Renal cortical epithelial cell (primary cell): ENCODE results near the gene ZNF143. TPM values are rescaled to one million over a fixed set of nuclear protein-coding genes. Genes with fewer than 3 reads are reported as not detected.
"Not testable (repeated sequence)": the region's sequence is repeated elsewhere in the genome, so short reads cannot be mapped to it uniquely, and the experiment has no call there.

Source experiments
- DNase-seq: peaks from one replicate; pipeline ENCODE4 v3.0.0-alpha.2; 2011; ENCODE audit warnings: low read depth
- total RNA-seq: library from RNA; depleted of rRNA; stranded (reverse); fragments of >200 nt; gene quantifications from 2 replicates; pipeline ENCODE4 v1.2.3, GENCODE V29; 2014

The ZNF143 gene
- total RNA-seq, 1 donor from 2014 or later, result 40.0 TPM

- DNase-seq, result peak; percentile 51
Measured at GRCh38 chr11:9498457-9499078, 37.8 kb downstream of the ZNF143 start.

DNA sequence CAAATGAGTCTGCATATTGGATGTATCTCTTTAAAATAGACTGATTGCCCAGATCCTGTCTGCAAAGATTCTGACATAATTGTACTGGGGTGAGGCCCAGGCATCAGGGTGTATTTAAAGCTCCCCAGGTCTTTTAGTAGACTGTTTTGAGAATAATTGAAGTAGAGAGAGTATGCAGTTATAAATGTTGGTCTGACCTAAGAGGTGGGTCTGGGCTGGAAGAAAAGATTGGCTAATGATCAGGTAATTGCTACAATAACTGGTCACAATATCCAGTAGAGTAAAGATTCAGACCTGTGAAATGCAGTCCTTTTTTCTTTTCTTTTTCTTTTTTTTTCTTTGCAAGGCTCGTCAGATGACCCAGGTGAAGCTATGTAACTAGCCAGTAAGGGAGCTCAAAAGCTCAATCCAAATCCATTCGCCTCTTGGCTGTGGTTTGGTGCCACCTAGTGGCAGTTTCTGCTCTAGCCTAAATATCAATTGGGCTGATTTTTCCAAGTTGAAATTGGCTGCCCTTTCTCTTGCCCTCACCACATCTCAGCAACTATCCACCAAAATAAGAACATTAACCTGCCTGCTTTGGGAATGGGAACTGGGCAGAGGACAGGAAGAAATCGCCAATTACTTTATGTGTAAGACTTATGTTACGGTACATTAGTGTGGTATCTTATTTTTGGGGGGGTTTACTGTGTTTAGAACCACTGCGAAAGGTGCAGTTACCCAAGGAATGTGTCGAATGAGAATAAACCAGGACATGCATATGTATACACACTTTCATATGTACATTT lies 45.9 kb downstream of the ZNF143 start:
- DNase-seq, result peak; percentile 78

GRCh38 chr11:9507277-9507580 lies 46.4 kb downstream of the ZNF143 start:
- no peak for DNase-seq

GRCh38 chr11:9509041-9509440 lies 48.2 kb downstream of the ZNF143 start:
- no peak for DNase-seq

DNA sequence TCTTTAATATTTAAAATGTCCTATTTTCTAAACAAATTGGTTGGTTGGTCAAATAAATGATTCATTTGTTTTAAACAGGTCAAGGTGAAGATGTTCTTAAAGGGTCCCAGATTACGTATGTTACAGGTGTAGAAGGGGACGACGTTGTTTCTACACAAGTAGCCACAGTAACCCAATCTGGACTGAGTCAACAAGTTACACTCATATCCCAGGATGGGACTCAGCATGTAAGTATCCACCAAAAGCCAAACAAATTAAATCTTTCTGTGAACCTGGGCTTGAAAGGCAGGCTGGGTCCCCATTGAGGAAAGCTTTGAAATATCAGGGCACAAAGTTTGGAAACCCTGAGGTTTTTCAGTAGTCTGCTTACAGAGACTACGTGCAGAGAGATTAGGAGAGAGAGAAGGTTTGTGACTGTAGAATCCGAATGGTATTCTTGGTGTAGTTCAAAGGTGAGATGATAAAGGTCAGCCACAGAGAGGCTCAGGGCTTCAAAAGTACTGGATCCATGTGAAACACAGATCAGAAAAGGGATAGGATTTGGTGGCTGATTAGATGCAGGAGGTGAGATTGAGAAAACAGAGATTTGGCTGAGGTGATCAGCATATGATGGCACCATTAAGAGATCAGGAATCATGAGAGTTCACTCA lies 51.7 kb downstream of the ZNF143 start:
- DNase-seq, result no peak

DNA sequence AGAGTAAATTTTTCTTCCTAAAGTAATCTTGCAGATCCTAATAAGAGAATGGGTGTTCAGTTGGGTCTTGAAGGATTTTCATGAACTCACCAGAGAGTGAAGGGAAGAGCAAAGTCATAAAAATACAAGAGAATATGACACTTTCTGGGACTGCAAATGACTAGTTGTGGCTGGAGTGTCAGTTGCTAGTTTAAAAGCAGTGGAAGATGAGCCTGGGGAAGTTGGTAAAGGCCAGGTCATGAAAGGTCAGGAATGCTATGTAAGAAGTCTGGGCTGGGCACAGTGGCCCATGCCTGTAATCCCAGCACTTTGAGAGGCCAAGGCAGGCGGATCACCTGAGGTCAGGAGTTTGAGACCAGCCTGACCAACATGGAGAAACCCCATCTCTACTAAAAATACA lies 53.8 kb downstream of the ZNF143 start:
- not testable (repeated sequence) for DNase-seq

DNA sequence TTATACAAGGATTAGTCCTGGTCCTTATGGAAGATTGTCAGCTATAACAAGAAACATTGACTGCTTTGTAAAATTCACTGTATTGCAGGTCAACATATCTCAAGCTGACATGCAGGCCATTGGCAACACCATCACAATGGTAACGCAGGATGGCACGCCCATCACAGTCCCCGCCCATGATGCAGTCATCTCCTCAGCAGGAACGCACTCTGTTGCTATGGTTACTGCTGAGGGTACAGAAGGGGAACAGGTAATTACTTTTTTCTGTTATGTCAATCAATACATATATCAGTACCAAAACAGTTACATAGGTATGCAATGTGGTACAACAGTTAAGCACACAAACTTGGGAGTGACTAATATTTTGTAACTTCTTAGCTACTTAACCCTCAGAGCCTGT lies 55.3 kb downstream of the ZNF143 start:
- no peak for DNase-seq

DNA sequence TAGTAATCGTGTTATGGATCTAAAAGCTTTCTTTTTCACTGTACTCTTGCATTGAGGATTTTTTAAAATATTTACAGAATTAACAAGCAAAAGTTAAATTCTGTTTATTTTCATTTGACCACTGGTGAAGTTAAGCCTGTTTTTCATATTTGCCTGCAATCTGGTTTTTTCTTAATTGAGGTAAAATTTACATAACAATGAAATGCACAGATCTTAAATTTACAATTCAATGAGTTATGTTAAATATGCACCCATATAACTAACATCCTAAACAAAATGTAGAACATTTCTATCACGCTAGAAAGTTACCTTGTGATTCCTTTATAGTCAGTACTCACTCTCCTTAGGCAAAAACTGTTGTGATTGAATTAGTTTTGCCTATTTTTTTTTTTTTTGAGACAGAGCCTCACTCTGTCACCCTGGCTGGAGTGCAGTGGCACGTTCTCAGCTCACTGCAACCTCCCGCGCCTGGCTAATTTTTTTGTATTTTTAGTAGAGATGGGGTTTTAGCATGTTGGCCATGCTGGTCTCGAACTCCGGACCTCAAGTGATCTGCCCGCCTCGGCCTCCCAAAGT lies 58.1 kb downstream of the ZNF143 start:
- DNase-seq, result no peak

- no peak for DNase-seq
Measured at GRCh38 chr11:9524001-9524400, 63.2 kb downstream of the ZNF143 start.

GRCh38 chr11:9525116-9525515 lies 64.3 kb downstream of the ZNF143 start:
- DNase-seq, result peak; percentile 50

DNA sequence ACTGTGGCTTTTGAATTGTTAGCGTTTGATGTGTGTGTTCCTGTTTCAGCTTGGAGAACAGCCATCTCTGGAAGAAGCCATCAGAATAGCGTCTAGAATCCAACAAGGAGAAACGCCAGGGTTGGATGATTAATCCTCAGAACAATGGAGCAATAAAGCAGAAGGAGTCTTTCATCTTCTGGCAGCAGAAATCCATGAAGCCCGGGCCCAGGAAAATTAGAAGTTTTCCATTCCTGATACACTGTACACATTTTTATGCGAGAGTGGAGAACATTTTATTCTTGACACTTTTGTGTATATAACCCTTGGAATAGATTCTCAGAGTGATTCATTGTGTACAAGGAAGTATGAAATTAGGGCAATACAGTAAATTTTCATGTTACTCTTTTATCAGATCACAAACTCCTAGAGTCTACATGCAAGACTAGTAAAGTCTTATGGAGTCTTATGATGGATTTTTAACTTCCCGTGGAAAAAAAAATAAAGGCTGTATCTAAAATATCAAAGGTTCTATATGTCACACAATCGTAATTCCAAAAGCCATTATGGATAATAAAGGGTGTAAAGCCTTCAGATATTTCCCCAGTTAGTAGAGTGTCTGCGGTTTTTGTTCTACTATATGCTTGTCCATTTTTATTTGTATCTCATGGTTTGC lies 66.8 kb downstream of the ZNF143 start:
- peak; percentile 82 for DNase-seq

DNA sequence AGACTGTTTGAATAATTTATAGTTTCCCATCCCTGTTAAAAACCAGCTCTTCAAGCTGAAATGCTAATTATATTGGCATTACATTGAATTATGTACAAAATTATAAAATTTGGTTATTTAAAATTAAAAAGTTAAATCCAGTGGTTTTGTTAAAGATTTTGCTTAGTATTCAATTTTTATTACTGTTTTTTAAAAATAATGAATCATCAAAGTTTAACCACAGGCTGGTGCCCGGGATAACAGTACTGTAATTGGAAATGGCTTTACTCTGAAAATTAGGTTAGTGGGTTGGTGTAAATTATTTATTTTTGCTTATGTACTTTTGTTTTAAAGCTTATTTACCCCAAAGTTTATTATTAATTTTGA lies 67.3 kb downstream of the ZNF143 start:
- no peak for DNase-seq

GRCh38 chr11:9528573-9529333 lies 67.9 kb downstream of the ZNF143 start:
- no peak for DNase-seq

GRCh38 chr11:9529334-9529650 lies 68.5 kb downstream of the ZNF143 start:
- no peak for DNase-seq

GRCh38 chr11:9530020-9530621 lies 69.3 kb downstream of the ZNF143 start:
- DNase-seq, result peak; percentile 35

DNA sequence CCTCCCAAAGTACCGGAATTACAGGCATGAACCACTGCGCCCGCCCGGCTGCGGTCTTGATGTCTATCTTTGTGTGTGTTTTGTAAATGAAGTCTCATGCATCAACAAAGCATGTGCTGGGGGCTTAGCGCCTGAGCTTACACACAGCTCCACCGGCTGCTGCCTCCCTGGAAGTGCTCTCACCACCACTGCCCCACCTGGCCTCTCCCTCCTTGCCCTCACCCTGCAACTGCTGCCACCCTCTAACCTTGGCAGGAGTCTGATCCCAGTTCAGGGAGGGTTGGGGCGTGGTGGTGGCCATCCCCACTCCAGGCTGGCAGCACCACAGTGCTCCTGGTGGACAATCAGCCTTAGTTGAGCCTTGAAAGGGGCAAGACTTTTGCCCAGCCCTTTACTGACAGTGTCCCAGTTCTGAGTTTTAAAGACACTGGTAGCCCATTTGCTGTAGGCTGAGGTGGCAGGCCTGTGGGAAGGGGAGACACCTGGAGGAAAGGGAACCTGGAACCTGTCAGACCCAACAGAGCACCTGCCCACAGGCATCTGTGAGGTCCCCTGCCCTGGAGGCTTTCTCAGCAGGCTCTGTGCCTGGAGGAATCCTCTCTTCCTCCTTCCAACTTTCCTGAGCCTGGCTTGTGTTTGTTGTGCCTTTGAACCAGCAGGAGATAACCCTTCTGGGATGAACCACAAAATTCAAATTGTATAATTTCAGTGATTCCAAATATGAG lies 70.3 kb downstream of the ZNF143 start:
- no peak for DNase-seq

- no peak for DNase-seq
Measured at GRCh38 chr11:9533058-9533457, 72.2 kb downstream of the ZNF143 start.

DNA sequence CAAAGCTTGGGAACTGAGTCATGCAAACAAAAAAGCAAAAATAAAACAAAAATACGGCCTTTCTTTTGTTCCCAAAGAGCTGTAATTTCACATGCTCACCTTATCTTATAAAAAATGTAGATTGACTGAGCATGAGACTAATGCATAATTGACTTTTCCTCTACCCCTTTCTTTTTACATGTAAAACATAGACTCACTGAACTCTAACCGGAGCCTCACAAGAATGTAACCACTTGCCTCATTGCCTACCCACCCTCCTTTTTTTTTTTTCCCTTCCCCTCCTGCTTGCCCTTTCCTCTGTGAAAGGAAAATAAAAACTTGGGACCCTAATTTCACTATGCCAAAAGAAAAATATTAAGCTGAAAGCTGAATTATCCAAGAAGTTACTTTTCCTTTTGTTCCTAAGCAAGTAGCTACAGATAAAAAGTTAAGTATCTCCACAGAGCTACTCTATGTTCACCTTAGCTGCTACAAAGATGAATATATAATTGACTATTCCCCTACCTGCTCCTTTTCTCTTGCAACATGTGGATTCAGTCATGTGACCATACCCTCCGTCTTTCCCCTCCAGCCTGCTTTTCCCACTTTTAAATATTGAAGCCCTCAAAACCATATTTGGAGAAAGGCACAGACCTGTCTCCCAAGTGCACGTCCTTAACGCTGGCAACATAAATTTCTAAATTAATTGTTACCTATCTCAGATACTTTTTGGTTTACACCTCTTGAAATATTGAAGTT lies 73.1 kb downstream of the ZNF143 start:
- DNase-seq, result peak; percentile 22

DNA sequence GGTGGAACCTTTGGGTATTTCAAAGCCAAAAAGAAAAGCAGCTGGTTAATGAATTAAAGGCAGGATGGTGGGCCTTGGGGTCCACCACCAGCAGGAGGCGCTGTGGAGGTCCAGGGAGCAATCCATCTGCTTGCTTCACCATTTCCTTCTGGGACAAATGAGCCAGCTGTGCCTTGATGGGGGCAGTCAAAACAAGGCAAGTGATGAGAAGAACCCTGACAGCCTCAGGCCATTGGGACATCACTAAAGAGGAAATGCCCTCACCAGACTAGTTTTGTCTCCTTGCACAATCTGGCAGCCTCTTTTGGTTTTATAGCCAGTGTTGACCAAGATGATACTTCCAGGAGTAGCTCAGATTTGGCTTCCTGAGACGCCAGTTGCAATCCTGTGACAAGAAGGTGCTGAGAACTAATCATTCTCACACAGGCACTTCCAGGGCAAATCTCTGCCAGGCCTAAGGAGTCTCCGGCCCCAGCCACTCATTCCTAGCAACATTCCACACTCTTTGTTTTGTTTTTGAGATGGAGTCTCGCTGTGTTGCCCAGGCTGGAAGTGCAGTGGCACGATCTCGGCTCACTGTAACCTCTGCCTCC lies 74.5 kb downstream of the ZNF143 start:
- DNase-seq, result peak; percentile 43

DNA sequence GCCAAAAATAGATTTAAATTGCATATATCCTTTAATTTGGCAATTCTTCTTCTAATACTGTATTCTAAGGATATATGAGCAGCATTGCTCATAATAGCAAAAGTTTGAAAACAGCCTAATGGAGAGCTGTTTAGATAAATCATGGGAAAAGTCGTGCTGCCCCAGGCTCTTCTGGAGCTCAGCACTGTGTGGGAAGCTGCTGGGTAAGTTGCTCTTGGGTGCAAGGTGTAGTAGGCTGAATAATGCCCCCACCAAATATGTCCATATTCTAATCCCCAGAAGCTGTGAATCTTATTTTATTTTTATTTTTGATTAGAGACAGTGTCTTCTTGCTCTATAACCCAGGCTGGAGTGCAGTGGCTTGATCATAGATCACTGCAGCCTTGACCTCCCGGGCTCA lies 77.7 kb downstream of the ZNF143 start:
- DNase-seq, result no peak
